Measurements from ENCODE around the gene TIPARP.
"Not testable (repeated sequence)": the region's sequence is repeated elsewhere in the genome, so short reads cannot be mapped to it uniquely, and the experiment has no call there.

TIPARP gene

GRCh38 chr3:156710429-156710828, 36.0 kb downstream of the TIPARP start:
- DNase-seq = no peak

GRCh38 chr3:156711113-156711512, 36.7 kb downstream of the TIPARP start:
- DNase-seq = no peak

GRCh38 chr3:156711944-156712343, 37.6 kb downstream of the TIPARP start:
- not testable (repeated sequence) for DNase-seq

GRCh38 chr3:156716105-156716862, 41.9 kb downstream of the TIPARP start:
- DNase-seq = no peak

- peak in 3 of 56 donors; percentile 5 to 11 (median 9) for DNase-seq
Observed at GRCh38 chr3:156718622-156719306, 44.4 kb downstream of the TIPARP start.

GRCh38 chr3:156720826-156721225, 46.4 kb downstream of the TIPARP start:
- no peak for DNase-seq

GRCh38 chr3:156721687-156722618, 47.6 kb downstream of the TIPARP start:
- DNase-seq = no peak

GRCh38 chr3:156723182-156723619, 48.8 kb downstream of the TIPARP start:
- DNase-seq = no peak

- no peak for DNase-seq
Observed at GRCh38 chr3:156725682-156726081, 51.3 kb downstream of the TIPARP start.

- no peak for DNase-seq
Observed at GRCh38 chr3:156726456-156726855, 52.1 kb downstream of the TIPARP start.

GRCh38 chr3:156727519-156728205, 53.3 kb downstream of the TIPARP start:
- no peak for DNase-seq

- peak in 2 of 56 donors; percentile 12 to 18 for DNase-seq
Observed at GRCh38 chr3:156728267-156728985, 54.0 kb downstream of the TIPARP start.

- no peak for DNase-seq
Observed at GRCh38 chr3:156729460-156730179, 55.2 kb downstream of the TIPARP start.

- no peak for DNase-seq
Observed at GRCh38 chr3:156731813-156732212, 57.4 kb downstream of the TIPARP start.

- DNase-seq = no peak
Observed at GRCh38 chr3:156732261-156732660, 57.9 kb downstream of the TIPARP start.

GRCh38 chr3:156732715-156733421, 58.5 kb downstream of the TIPARP start:
- DNase-seq = no peak

GRCh38 chr3:156734661-156735060, 60.3 kb downstream of the TIPARP start:
- not testable (repeated sequence) for DNase-seq

GRCh38 chr3:156735471-156735870, 61.1 kb downstream of the TIPARP start:
- no peak for DNase-seq

- not testable (repeated sequence) for DNase-seq
Observed at GRCh38 chr3:156737049-156737448, 62.7 kb downstream of the TIPARP start.
